Measurements from ENCODE around the gene TPD52L2. TPM values are rescaled to one million over a fixed set of nuclear protein-coding genes. Genes with fewer than 3 reads are reported as not detected.
"Not testable (repeated sequence)": the region's sequence is repeated elsewhere in the genome, so short reads cannot be mapped to it uniquely, and the experiment has no call there.

Gene TPD52L2
- total RNA-seq, 1 donor from 2014 or later, result 85.5 TPM

DNA sequence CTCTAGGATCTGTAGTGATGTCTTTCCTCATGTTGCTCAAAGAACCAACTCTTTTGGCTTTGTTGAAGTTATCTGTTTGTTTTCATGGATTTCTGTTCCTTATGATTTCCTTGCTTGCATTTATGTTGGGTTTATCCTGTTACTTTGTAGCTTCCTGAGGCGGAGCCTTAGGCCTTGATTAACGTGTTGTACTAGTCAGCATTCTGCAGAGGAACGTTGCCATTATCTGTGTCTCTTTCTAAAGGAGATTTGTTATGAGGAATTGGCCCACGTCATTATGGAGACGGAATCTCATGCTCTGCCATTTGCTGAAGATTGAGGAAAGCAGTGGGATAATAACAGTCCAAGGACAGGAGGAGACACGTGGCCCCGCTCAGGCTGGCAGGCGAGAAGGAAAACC, 61.2 kb downstream of the TPD52L2 start:
- peak overlapping the region; percentile 44 for H3K27ac Mint-ChIP-seq (ENCODE audit: unreplicated experiment)

DNA sequence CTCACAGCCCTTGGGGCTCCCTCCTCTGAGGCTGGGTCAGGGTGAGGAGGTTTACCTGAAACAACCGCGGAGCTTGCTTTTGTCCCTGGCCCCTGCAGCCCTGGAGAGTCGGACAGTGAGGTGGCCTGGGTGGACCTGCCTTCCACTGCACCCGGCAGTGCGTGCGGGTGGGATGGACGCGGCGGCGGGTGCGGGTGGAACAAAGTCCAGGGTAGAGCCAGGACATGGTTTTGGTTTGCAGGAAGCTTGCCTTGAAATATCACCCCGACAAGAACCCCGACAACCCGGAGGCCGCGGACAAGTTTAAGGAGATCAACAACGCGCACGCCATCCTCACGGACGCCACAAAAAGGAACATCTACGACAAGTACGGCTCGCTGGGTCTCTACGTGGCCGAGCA, 64.0 kb downstream of the TPD52L2 start:
- H3K27ac Mint-ChIP-seq (ENCODE audit: unreplicated experiment), result no peak overlapping the region
- peaks cover 5% of the 10 kb centered on the region for H3K27me3 Mint-ChIP-seq (ENCODE audit: unreplicated experiment)
- H3K36me3 Mint-ChIP-seq (ENCODE audit: low read depth, unreplicated experiment), result peaks cover 41% of the 10 kb centered on the region
- peaks cover 8% of the 10 kb centered on the region for H3K4me1 Mint-ChIP-seq (ENCODE audit: unreplicated experiment)
- DNase-seq (ENCODE audit: low spot score), result no peak
- no peak overlapping the region for H3K4me3 Mint-ChIP-seq (ENCODE audit: unreplicated experiment)
- TF ChIP-seq, protein P1, sequence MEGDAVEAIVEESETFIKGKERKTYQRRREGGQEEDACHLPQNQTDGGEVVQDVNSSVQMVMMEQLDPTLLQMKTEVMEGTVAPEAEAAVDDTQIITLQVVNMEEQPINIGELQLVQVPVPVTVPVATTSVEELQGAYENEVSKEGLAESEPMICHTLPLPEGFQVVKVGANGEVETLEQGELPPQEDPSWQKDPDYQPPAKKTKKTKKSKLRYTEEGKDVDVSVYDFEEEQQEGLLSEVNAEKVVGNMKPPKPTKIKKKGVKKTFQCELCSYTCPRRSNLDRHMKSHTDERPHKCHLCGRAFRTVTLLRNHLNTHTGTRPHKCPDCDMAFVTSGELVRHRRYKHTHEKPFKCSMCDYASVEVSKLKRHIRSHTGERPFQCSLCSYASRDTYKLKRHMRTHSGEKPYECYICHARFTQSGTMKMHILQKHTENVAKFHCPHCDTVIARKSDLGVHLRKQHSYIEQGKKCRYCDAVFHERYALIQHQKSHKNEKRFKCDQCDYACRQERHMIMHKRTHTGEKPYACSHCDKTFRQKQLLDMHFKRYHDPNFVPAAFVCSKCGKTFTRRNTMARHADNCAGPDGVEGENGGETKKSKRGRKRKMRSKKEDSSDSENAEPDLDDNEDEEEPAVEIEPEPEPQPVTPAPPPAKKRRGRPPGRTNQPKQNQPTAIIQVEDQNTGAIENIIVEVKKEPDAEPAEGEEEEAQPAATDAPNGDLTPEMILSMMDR (IDR thresholded peaks at IDR 0.05; ENCODE audit: unreplicated experiment), result no peak
- H3K9me3 Mint-ChIP-seq (ENCODE audit: unreplicated experiment), result no peaks in the 10 kb centered on the region

More for the DNA sequence above, 61.2 kb downstream of the TPD52L2 start:
- Mint-ChIP-seq H3K4me1 (ENCODE audit: unreplicated experiment) (peaks cover 8% of the 10 kb centered on the region), H3K36me3 (ENCODE audit: low read depth, unreplicated experiment) (peaks cover 31% of the 10 kb centered on the region), H3K4me3 (ENCODE audit: unreplicated experiment) (no peak overlapping the region), H3K9me3 (ENCODE audit: unreplicated experiment) (no peaks in the 10 kb centered on the region), H3K27me3 (ENCODE audit: unreplicated experiment) (peaks cover 5% of the 10 kb centered on the region)
- TF ChIP-seq, protein P1 (IDR thresholded peaks at IDR 0.05; ENCODE audit: unreplicated experiment), result no peak
- no peak for DNase-seq (ENCODE audit: low spot score)

DNA sequence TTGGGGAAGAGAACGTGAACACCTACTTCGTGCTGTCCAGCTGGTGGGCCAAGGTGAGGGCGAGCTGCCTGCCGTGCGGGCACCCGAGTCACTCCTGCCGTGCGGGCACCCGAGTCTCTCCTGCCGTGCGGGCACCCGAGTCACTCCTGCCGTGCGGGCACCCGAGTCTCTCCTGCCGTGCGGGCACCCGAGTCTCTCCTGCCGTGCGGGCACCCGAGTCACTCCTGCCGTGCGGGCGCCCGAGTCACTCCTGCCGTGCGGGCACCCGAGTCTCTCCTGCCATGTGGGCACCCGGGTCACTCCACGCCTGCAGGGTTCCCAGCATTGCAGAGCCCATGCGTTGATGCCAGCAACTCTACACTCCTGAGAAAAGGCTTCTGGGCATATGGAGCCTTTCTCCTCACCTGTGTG, 64.4 kb downstream of the TPD52L2 start:
- not testable (repeated sequence) for DNase-seq (ENCODE audit: low spot score); H3K27ac Mint-ChIP-seq (ENCODE audit: unreplicated experiment); H3K4me1 Mint-ChIP-seq (ENCODE audit: unreplicated experiment); H3K9me3 Mint-ChIP-seq (ENCODE audit: unreplicated experiment); H3K27me3 Mint-ChIP-seq (ENCODE audit: unreplicated experiment)
- peak overlapping the region; percentile 47 for H3K4me3 Mint-ChIP-seq (ENCODE audit: unreplicated experiment)
- H3K36me3 Mint-ChIP-seq (ENCODE audit: low read depth, unreplicated experiment), result peaks cover 43% of the 10 kb centered on the region

DNA sequence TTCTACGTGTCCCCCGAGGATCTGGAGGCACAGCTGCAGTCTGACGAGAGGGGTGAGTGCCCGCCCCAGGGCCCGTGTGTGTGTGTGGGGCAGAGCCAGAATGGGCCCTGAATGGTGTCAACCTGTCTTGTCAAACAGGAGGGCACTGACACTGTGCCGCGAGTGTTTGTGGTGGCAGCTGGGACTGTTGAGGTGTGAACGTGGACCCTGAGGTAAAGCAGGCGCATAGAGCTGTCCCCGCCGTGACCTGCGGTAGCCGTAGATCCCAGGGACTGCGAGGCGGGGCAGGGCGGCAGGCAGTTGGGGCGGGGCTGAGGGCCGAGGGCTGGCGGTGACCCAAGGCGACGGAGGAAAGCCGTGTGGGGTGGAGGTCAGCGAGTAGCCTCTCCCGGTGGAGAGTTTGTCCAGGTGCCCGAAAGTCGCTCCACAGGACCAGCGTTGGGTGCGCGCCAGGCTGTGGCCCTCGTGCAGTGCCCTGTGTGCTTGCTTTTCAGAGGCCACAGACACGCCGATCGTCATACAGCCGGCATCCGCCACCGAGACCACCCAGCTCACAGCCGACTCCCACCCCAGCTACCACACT, 66.0 kb downstream of the TPD52L2 start:
- peaks cover 4% of the 10 kb centered on the region for H3K4me1 Mint-ChIP-seq (ENCODE audit: unreplicated experiment)
- H3K36me3 Mint-ChIP-seq (ENCODE audit: low read depth, unreplicated experiment), result peaks cover 55% of the 10 kb centered on the region
- H3K4me3 Mint-ChIP-seq (ENCODE audit: unreplicated experiment), result no peak overlapping the region
- H3K27me3 Mint-ChIP-seq (ENCODE audit: unreplicated experiment), result peaks cover 6% of the 10 kb centered on the region
- no peaks in the 10 kb centered on the region for H3K9me3 Mint-ChIP-seq (ENCODE audit: unreplicated experiment)
- TF ChIP-seq, protein P1 (IDR thresholded peaks at IDR 0.05; ENCODE audit: unreplicated experiment), result no peak
- no peak overlapping the region for H3K27ac Mint-ChIP-seq (ENCODE audit: unreplicated experiment)
- DNase-seq (ENCODE audit: low spot score), result no peak

DNA sequence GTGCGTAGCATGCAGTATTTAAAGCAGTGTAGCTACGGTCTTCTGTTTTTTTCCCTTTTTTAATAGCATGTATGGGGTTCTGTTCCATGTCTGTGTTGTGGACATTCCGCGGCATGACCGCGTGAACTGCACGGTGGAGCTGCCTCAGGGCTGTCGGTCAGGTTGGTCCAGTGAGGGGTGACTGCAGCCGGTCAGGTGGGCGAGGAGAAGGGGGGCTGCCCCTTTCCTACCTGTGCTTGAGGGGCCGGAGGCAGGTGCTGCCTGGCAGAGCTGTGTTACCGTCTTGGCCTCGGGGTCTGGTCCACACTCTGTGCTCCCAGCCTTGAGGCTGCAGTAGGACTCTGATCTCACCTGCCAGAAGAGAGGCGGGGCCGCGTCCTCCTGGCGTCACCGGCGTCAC, 66.7 kb downstream of the TPD52L2 start:
- DNase-seq (ENCODE audit: low spot score), result no peak
- H3K4me3 Mint-ChIP-seq (ENCODE audit: unreplicated experiment), result peak overlapping the region; percentile 51
- TF ChIP-seq, protein P1 (IDR thresholded peaks at IDR 0.05; ENCODE audit: unreplicated experiment), result no peak
- peaks cover 6% of the 10 kb centered on the region for H3K27me3 Mint-ChIP-seq (ENCODE audit: unreplicated experiment)
- no peak overlapping the region for H3K27ac Mint-ChIP-seq (ENCODE audit: unreplicated experiment)
- H3K4me1 Mint-ChIP-seq (ENCODE audit: unreplicated experiment), result no peaks in the 10 kb centered on the region
- no peaks in the 10 kb centered on the region for H3K9me3 Mint-ChIP-seq (ENCODE audit: unreplicated experiment)
- H3K36me3 Mint-ChIP-seq (ENCODE audit: low read depth, unreplicated experiment), result peaks cover 52% of the 10 kb centered on the region
